Erythroblast (primary cell): ENCODE measurements around the gene PDE4D.

Experiments used
- DNase-seq, 2 experiments: peaks; one replicate each; lab custom pipeline; 2025; lab: John Stamatoyannopoulos, UW
- GATA1 ChIP-seq: IDR thresholded peaks from 2 replicates; pipeline ENCODE4 v1.6.1; 2011; ENCODE audit warnings: low read depth, mild to moderate bottlenecking, control low read depth, low read length, moderate library complexity
- POLR2A ChIP-seq: IDR thresholded peaks from 2 replicates; pipeline ENCODE4 v1.6.1; 2011; ENCODE audit warnings: mild to moderate bottlenecking, low read length

The PDE4D gene

GRCh38 chr5:59261969-59262368 lies 631.6 kb downstream of the PDE4D start:
- no peak for DNase-seq
- TF ChIP-seq GATA1 (no peak), POLR2A (no peak)

- no peak for TF ChIP-seq POLR2A
- no peak for TF ChIP-seq GATA1
- no peak for DNase-seq
These were observed 632.6 kb downstream of the PDE4D start for GRCh38 chr5:59260973-59261372.

- no peak for TF ChIP-seq GATA1
- no peak for TF ChIP-seq POLR2A
- no peak for DNase-seq
These were observed 633.3 kb downstream of the PDE4D start for GRCh38 chr5:59260200-59260599.

GRCh38 chr5:59259237-59259636 lies 634.3 kb downstream of the PDE4D start:
- DNase-seq, result no peak
- TF ChIP-seq GATA1 (no peak), POLR2A (no peak)

- TF ChIP-seq GATA1, result no peak
- no peak for TF ChIP-seq POLR2A
- no peak for DNase-seq
These were observed 635.8 kb downstream of the PDE4D start for GRCh38 chr5:59257488-59258400.

- TF ChIP-seq GATA1, result no peak
- TF ChIP-seq POLR2A, result no peak
- no peak for DNase-seq
These were observed 637.2 kb downstream of the PDE4D start for GRCh38 chr5:59256331-59256730.

GRCh38 chr5:59254055-59254687 lies 639.4 kb downstream of the PDE4D start:
- no peak for DNase-seq
- TF ChIP-seq GATA1, result no peak
- TF ChIP-seq POLR2A, result no peak

- TF ChIP-seq POLR2A (no peak), GATA1 (no peak)
- DNase-seq, result no peak
These were observed 639.9 kb downstream of the PDE4D start for GRCh38 chr5:59253625-59254024.

DNA sequence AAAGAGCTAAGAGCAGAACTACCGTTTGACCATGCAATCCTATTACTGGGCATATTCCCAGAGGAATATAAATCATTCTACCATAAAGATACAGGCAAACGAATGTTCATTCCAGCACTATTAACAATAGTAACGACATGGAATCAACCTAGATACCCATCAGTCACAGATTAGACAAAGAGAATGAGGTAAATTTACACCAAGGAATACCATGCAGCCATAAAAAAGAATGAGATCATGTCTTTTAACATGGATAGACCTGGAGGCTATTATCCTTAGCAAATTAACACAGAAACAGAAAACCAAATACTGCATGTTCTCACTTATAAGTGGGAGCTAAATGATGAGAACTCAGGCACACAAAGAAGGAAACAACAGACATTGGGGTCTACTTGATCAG lies 641.9 kb downstream of the PDE4D start:
- TF ChIP-seq GATA1 (no peak), POLR2A (no peak)
- no peak for DNase-seq

DNA sequence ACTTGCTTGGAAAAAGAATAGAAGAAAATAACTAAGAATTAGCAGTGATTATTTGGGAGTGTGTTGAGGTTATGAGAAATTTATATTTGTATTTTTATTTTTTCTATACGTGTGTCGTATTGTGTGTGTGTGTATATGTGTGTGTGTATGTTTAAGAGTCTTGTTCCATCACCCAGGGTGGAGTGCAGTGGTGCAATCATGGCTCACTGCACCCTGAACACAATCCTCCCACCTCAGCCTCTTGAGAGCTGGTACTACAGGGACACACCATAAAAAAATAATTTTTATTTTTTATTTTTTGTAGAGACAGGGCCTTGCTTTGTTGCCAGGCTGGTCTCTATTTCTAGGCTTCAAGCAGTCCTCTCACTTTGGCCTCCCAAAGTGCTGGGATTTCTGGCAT lies 643.8 kb downstream of the PDE4D start:
- TF ChIP-seq POLR2A (no peak), GATA1 (no peak)
- no peak for DNase-seq

GRCh38 chr5:59249160-59249559 lies 644.4 kb downstream of the PDE4D start:
- no peak for DNase-seq

DNA sequence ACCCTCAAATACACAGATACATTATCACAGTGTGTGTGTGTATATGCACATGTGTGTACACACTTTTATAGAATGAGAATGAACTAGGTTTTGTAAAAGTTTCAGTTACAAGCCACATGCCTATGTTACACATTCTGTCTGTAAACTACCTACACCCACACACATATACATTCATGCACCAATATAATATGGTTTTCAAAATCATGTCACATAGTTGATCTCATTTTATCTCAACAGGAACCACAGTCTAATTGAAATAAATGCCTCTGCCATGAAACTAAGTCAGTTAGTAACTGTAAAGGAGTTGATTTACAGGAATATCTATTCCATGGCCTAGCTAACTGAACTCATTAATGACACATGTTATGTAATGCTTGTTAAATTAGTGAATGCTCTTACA lies 646.6 kb downstream of the PDE4D start:
- no peak for TF ChIP-seq POLR2A
- TF ChIP-seq GATA1, result no peak
- DNase-seq, result no peak

More at GRCh38 chr5:59249160-59249559, 644.4 kb downstream of the PDE4D start:
- TF ChIP-seq POLR2A, result no peak
- TF ChIP-seq GATA1, result no peak

DNA sequence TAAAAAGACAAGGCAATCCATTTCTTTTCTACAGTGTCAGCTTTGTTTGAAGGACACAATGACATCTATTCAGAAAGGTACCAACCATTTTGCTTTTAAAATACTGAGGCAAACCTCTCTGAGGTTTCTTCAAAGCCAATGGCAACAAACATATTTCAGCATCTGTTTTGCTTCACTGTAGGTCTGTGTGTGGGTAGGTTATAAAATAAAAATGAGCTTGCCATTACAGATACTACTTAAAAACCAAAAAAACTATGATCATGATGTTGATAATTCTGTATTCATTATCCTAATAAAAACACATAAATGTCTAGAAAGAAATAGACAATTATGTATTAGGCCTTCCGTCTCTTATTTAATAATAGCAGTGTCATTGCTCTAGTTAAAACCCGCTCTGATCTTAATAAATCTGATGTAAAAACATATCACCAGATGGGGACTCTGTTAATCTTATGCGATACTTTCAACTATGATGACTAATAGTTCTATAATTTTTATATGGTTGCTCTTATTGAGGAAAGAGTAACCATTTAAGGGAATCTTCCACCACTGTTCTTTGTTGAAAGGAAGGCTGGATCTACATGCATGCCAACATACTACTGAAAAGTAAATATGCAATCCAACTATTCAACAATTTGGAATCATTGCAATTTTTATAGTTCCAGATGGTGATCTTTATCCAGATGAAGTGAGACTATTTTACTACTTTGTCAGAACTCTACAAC lies 647.2 kb downstream of the PDE4D start:
- DNase-seq, result no peak
- no peak for TF ChIP-seq POLR2A
- no peak for TF ChIP-seq GATA1

DNA sequence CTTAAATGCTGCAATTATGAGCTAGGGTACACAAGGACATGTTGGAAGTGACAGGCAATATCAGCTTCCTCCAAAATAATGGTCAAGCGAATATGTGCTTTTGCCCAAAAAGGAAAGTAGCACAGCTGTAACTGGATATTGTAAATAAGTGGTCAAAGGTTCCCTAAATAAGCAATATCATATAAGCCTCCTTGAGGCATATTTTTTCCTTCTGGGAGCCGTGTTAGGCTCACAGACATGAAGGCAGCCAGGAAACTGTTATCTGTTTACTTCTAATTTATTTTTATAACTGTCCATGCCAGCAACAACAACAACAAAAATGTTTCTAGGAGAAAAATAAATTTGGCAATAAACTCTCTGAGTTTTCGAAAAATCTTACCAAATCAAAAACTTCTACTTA lies 648.3 kb downstream of the PDE4D start:
- DNase-seq, result no peak
- TF ChIP-seq POLR2A, result no peak
- TF ChIP-seq GATA1, result no peak

- DNase-seq, result no peak
- no peak for TF ChIP-seq POLR2A
- no peak for TF ChIP-seq GATA1
These were observed 652.0 kb downstream of the PDE4D start for GRCh38 chr5:59241552-59241951.
